ENCODE measurements around the gene COASY.
"Not testable (repeated sequence)": the region's sequence is repeated elsewhere in the genome, so short reads cannot be mapped to it uniquely, and the experiment has no call there.

COASY gene

GRCh38 chr17:42607769-42608168 lies 45.8 kb downstream of the COASY start:
- Histone ChIP-seq H3K4me2 (ENCODE audit: low read depth, low read length) (peak overlapping the region; percentile 81), H3K9me3 (replicated peaks; ENCODE audit: insufficient read depth, low read length) (no peaks in the 10 kb centered on the region), H4K20me1 (ENCODE audit: insufficient read depth, low read length) (0 out of 2 replicates have a peak, but pooled peaks cover 4% of the 10 kb centered on the region), H3K4me1 (ENCODE audit: low read length) (peaks cover 7% of the 10 kb centered on the region; the same call in 1 of the 2 replicates), H3K27ac (ENCODE audit: low read length) (no peak overlapping the region), H3K4me3 (ENCODE audit: low read length) (peak overlapping the region; percentile 96), H2AFZ (ENCODE audit: low read length) (no peak overlapping the region), H3K79me2 (ENCODE audit: low read length) (peaks cover 91% of the 10 kb centered on the region), H3K9ac (ENCODE audit: low read length) (peak overlapping the region; percentile 79), H3F3A (ENCODE audit: insufficient read depth, low read length) (peaks cover 7% of the 10 kb centered on the region; the same call in 1 of the 2 replicates), H3K36me3 (replicated peaks; ENCODE audit: insufficient read depth, low read length) (no peaks in the 10 kb centered on the region), H3K9me2 (replicated peaks; ENCODE audit: insufficient read depth, low read length) (no peaks in the 10 kb centered on the region), H3K27me3 (replicated peaks; ENCODE audit: insufficient read depth, low read length) (no peaks in the 10 kb centered on the region)
- no peak for DNase-seq
- TF ChIP-seq EZH2 (optimal IDR thresholded peaks at IDR 0.05; ENCODE audit: low read depth, low read length) (no peak), EZH2phosphoT487 (IDR thresholded peaks at IDR 0.05; ENCODE audit: low read length) (no peak), CTCF (IDR thresholded peaks at IDR 0.05; ENCODE audit: low read length) (no peak)

DNA sequence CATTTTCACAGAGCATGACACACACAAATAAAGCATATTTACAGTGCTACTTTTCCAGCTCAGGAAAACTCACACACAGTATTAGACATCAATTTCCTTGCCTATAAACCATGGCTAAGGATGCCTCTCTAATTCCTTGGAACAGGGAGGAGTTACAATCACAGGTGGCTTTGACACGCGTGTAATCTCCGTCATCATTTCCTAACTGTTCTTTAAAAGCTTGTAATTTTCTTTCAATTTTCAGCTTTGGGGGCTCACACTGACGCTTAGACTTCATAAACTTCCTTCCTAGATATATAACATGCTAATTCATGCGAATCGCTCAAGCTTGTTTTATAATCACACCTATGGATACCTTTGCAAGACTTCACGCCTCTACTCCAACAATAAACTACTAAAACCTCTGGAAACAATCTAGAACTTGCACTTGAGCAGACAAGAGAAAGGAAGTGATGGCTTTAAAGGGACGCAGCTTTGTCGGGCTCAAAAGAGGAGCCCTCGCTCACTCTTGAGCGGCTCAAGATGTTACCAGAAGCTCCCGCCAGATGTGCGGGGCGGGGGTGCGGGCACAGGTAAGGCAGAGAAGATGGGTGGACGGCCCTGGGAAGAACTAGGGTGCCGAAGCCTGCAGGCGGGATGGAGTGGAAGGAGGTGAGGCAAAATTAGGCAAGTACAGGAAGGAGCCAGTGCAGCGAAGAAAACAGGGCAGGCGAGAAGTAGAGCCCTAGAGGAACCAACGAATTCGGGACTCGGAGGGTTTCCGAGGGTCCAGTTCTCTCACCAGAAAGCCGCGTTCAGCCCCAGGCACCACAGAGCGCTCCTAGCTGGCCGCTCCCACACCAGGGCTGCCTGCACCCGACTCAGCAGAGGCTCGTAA lies 46.6 kb downstream of the COASY start:
- peak; percentile 34 for DNase-seq
- Histone ChIP-seq H3K4me3 (ENCODE audit: low read length) (peak overlapping the region; percentile 96), H3K36me3 (replicated peaks; ENCODE audit: insufficient read depth, low read length) (no peaks in the 10 kb centered on the region), H4K20me1 (ENCODE audit: insufficient read depth, low read length) (no peaks in the 10 kb centered on the region), H3K9me2 (replicated peaks; ENCODE audit: insufficient read depth, low read length) (no peaks in the 10 kb centered on the region), H3F3A (ENCODE audit: insufficient read depth, low read length) (peaks cover 7% of the 10 kb centered on the region; the same call in 1 of the 2 replicates), H3K27me3 (replicated peaks; ENCODE audit: insufficient read depth, low read length) (no peaks in the 10 kb centered on the region), H2AFZ (ENCODE audit: low read length) (peak overlapping the region; percentile 52; the same call in 1 of the 2 replicates), H3K9ac (ENCODE audit: low read length) (peak overlapping the region; percentile 79), H3K27ac (ENCODE audit: low read length) (peak overlapping the region; percentile 64), H3K79me2 (ENCODE audit: low read length) (peaks cover 91% of the 10 kb centered on the region), H3K4me1 (ENCODE audit: low read length) (peaks cover 7% of the 10 kb centered on the region; the same call in 1 of the 2 replicates), H3K4me2 (ENCODE audit: low read depth, low read length) (peak overlapping the region; percentile 81), H3K9me3 (replicated peaks; ENCODE audit: insufficient read depth, low read length) (no peaks in the 10 kb centered on the region)
- TF ChIP-seq EZH2 (optimal IDR thresholded peaks at IDR 0.05; ENCODE audit: low read depth, low read length) (no peak), CTCF (IDR thresholded peaks at IDR 0.05; ENCODE audit: low read length) (no peak; the same call in 1 of the 2 replicates), EZH2phosphoT487 (IDR thresholded peaks at IDR 0.05; ENCODE audit: low read length) (no peak)

DNA sequence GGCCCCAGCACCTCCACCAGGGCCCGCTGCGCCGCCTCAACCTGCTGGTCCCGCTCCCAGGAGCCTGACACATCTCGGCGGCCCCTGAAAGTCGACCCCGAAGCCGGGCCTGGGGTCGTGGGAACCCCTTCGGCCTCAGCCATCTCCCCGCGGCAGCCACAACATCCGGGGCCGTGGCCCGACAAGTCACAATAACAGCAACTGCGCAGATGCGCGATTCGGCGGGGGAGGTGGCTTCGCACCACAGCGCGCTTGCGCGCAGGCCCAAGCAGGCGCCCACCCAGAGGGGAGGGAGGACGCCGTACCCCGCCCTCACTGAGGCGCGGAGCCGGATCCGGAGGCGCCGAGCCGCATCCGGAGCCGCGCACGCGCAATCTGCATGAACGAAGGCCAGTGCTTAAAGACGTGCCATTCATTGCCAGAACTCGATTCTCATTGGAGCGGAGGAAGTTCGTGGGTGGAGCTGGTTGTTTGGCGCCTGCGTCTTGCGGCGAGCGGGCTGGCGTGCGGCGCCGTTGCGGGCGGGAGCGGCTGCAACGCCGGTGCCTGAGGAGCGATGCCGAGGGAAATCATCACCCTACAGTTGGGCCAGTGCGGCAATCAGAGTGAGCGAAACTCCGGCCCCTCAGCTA lies 47.4 kb downstream of the COASY start, which contains the start of the genes RETREG3 and TUBG1:
TSS of gene RETREG3 (minus strand) at position 193 of the 632 bp plus-strand sequence. CDS start at position 143, 50 bp downstream.
TSS of gene TUBG1 (plus strand) at position 502 of the 632 bp plus-strand sequence. CDS start at position 557, 55 bp downstream.
- Histone ChIP-seq H3K9me2 (replicated peaks; ENCODE audit: insufficient read depth, low read length) (no peaks in the 10 kb centered on the region), H4K20me1 (ENCODE audit: insufficient read depth, low read length) (no peaks in the 10 kb centered on the region), H3K4me2 (ENCODE audit: low read depth, low read length) (peak within 1 kb of the TSS; percentile 93), H3K4me3 (ENCODE audit: low read length) (peak within 1 kb of the TSS; percentile 96), H3K4me1 (ENCODE audit: low read length) (peaks cover 7% of the 10 kb centered on the region; the same call in 1 of the 2 replicates), H3K9me3 (replicated peaks; ENCODE audit: insufficient read depth, low read length) (no peaks in the 10 kb centered on the region), H3K9ac (ENCODE audit: low read length) (peak within 1 kb of the TSS; percentile 95), H3K27ac (ENCODE audit: low read length) (peak within 1 kb of the TSS; percentile 79), H3K79me2 (ENCODE audit: low read length) (peaks cover 88% of the 10 kb centered on the region), H3K27me3 (replicated peaks; ENCODE audit: insufficient read depth, low read length) (no peaks in the 10 kb centered on the region), H2AFZ (ENCODE audit: low read length) (peak within 1 kb of the TSS; percentile 83), H3F3A (ENCODE audit: insufficient read depth, low read length) (peaks cover 7% of the 10 kb centered on the region; the same call in 1 of the 2 replicates), H3K36me3 (replicated peaks; ENCODE audit: insufficient read depth, low read length) (no peaks in the 10 kb centered on the region)
- DNase-seq: peak; percentile 99
- TF ChIP-seq CTCF (IDR thresholded peaks at IDR 0.05; ENCODE audit: low read length) (peak; percentile 43; the same call in 1 of the 2 replicates), EZH2 (optimal IDR thresholded peaks at IDR 0.05; ENCODE audit: low read depth, low read length) (no peak)

- peaks cover 86% of the 10 kb centered on the region for H3K79me2 ChIP-seq (ENCODE audit: low read length)
- H3K36me3 ChIP-seq (replicated peaks; ENCODE audit: insufficient read depth, low read length); H3K27me3 ChIP-seq (replicated peaks; ENCODE audit: insufficient read depth, low read length); H3K4me1 ChIP-seq (ENCODE audit: low read length); H3K9me2 ChIP-seq (replicated peaks; ENCODE audit: insufficient read depth, low read length); H3K9me3 ChIP-seq (replicated peaks; ENCODE audit: insufficient read depth, low read length); H3F3A ChIP-seq (ENCODE audit: insufficient read depth, low read length); H4K20me1 ChIP-seq (ENCODE audit: insufficient read depth, low read length): not testable (repeated sequence)
- peak overlapping the region; percentile 96 for H3K4me3 ChIP-seq (ENCODE audit: low read length)
- DNase-seq: peak; percentile 47
- peak overlapping the region; percentile 93 for H3K4me2 ChIP-seq (ENCODE audit: low read depth, low read length)
- peak overlapping the region; percentile 79 for H3K27ac ChIP-seq (ENCODE audit: low read length)
- H3K9ac ChIP-seq (ENCODE audit: low read length): peak overlapping the region; percentile 95
- peak overlapping the region; percentile 83 for H2AFZ ChIP-seq (ENCODE audit: low read length)
Measured at GRCh38 chr17:42609814-42610801, 48.2 kb downstream of the COASY start.
